ENCODE measurements around the gene RIMBP2.

GRCh38 chr12:130573766-130574165, 142.3 kb downstream of the RIMBP2 start:
- TF ChIP-seq CTCF (IDR thresholded peaks at IDR 0.05) (no peak), ZFX (IDR thresholded peaks at IDR 0.05; ENCODE audit: borderline replicate concordance) (no peak)
